Endodermal cell (in vitro differentiated cells): ENCODE results near the gene NFAM1. TPM values are rescaled to one million over a fixed set of nuclear protein-coding genes. Genes with fewer than 3 reads are reported as not detected.

Source experiments
- DNase-seq: peaks from one replicate; pipeline ENCODE4 v3.0.0-alpha.2; 2017
- H3K27ac ChIP-seq: 2 replicates; pipeline ENCODE4 v1.5.1; 2013; ENCODE audit warnings: mild to moderate bottlenecking, low read depth, low read length, moderate library complexity
- H3K27me3 ChIP-seq: 2 replicates; pipeline ENCODE4 v1.6.1; 2013; ENCODE audit warnings: mild to moderate bottlenecking, low read length, moderate library complexity; ENCODE audit not compliant: insufficient read depth, control insufficient read depth, poor library complexity, severe bottlenecking
- H3K36me3 ChIP-seq: 2 replicates; pipeline ENCODE4 v1.7.0; 2013; ENCODE audit warnings: mild to moderate bottlenecking, low read length, moderate library complexity; ENCODE audit not compliant: control insufficient read depth, insufficient read depth
- H3K4me1 ChIP-seq: one replicate; pipeline ENCODE4 v1.7.0; 2013; ENCODE audit warnings: low read length; ENCODE audit not compliant: control insufficient read depth, insufficient read depth
- H3K4me3 ChIP-seq: 2 replicates; pipeline ENCODE4 v1.5.1; 2013; ENCODE audit warnings: mild to moderate bottlenecking, low read length, moderate library complexity
- H3K9ac ChIP-seq: 2 replicates; pipeline ENCODE4 v1.6.1; 2013; ENCODE audit warnings: mild to moderate bottlenecking, low read length, moderate library complexity; ENCODE audit not compliant: poor library complexity, severe bottlenecking; ENCODE audit errors: extremely low read depth
- H3K9me3 ChIP-seq: 2 replicates; pipeline ENCODE4 v1.6.1; 2013; ENCODE audit warnings: mild to moderate bottlenecking, low read length, moderate library complexity; ENCODE audit not compliant: control insufficient read depth
- H3K27ac Mint-ChIP-seq: 2 replicates; pipeline ENCODE4 v1.8.0; 2020; ENCODE audit warnings: mixed read lengths
- H3K27me3 Mint-ChIP-seq: 2 replicates; pipeline ENCODE4 v1.8.0; 2021; ENCODE audit warnings: mild to moderate bottlenecking, mixed read lengths; ENCODE audit not compliant: insufficient read depth
- H3K36me3 Mint-ChIP-seq: 2 replicates; pipeline ENCODE4 v1.8.0; 2020; ENCODE audit warnings: low read depth, mixed read lengths
- H3K4me1 Mint-ChIP-seq: 2 replicates; pipeline ENCODE4 v1.8.0; 2020; ENCODE audit warnings: mixed read lengths
- H3K4me3 Mint-ChIP-seq: 2 replicates; pipeline ENCODE4 v1.8.0; 2020; ENCODE audit warnings: mild to moderate bottlenecking, moderate library complexity, mixed read lengths
- H3K9me3 Mint-ChIP-seq: 2 replicates; pipeline ENCODE4 v1.8.0; 2020; ENCODE audit warnings: mild to moderate bottlenecking, mixed read lengths
- WGBS, 2 experiments: methylation state at CpG; one replicate each; pipeline versions ENCODE4 v1.1.5 to v1.1.7; 2013; ENCODE audit warnings: missing lambda C conversion rate in 2 of 2, mixed read lengths in 1 of 2; ENCODE audit not compliant: insufficient coverage in 1 of 2, insufficient read length in 1 of 2; 5-methylcytosine and 5-hydroxymethylcytosine counted together
- long read RNA-seq, 4 experiments: library from polyadenylated mRNA in 2 of 4; library from RNA in 1 of 4; library from capped mRNA in 1 of 4; stranded (forward) in 3 of 4; unstranded in 1 of 4; transcript quantifications; one replicate each; pipeline ENCODE4 v2.0.0, GENCODE V29; 2020 to 2021; ENCODE audit warnings: inconsistent platforms in 1 of 4
- polyA plus RNA-seq, 2 experiments: library from polyadenylated mRNA; stranded (reverse); fragments of 50-300 nt; gene quantifications; one replicate each; pipeline ENCODE4 v1.2.3, GENCODE V29; 2013
- total RNA-seq, 2 donors: library from RNA; stranded (reverse); fragmentation: NEBNext Ultra II Directional in 1 of 2; extraction: Animal tissue kit (Norgen Biotek cat#: 25700) in 1 of 2; gene quantifications; 2 replicates in 1 of 2; 3 replicates in 1 of 2; pipeline ENCODE4 v1.2.1, GENCODE V29; 2021
- TF ChIP-seq, protein P1 (sequence below): fragments of 200-600 bp; sonication (generic); conservative IDR thresholded peaks from 2 replicates; pipeline ENCODE4 v1.5.0; 2021; ENCODE audit warnings: antibody characterized with exemption, mild to moderate bottlenecking

NFAM1 gene
- total RNA-seq: 1 to 10 TPM in 1 of 2 donors, under 1 TPM in 1; 0.92 to 1.1 TPM
- polyA plus RNA-seq (2013, experiment 1 of 2): 0.32 TPM
- polyA plus RNA-seq (2013, experiment 2 of 2): 0.25 TPM
- long read RNA-seq, experiment 1: 0 reads
- long read RNA-seq, experiment 2, partial matches to known transcripts: 0 of 1 reads
- long read RNA-seq, experiment 2, other reads (novel, unspliced or antisense): 1 of 1 reads
- long read RNA-seq, experiment 3, partial matches to known transcripts: 0 of 2 reads
- long read RNA-seq, experiment 3, other reads (novel, unspliced or antisense): 2 of 2 reads
- long read RNA-seq, experiment 4, partial matches to known transcripts: 0 of 1 reads
- long read RNA-seq, experiment 4, other reads (novel, unspliced or antisense): 1 of 1 reads

DNA sequence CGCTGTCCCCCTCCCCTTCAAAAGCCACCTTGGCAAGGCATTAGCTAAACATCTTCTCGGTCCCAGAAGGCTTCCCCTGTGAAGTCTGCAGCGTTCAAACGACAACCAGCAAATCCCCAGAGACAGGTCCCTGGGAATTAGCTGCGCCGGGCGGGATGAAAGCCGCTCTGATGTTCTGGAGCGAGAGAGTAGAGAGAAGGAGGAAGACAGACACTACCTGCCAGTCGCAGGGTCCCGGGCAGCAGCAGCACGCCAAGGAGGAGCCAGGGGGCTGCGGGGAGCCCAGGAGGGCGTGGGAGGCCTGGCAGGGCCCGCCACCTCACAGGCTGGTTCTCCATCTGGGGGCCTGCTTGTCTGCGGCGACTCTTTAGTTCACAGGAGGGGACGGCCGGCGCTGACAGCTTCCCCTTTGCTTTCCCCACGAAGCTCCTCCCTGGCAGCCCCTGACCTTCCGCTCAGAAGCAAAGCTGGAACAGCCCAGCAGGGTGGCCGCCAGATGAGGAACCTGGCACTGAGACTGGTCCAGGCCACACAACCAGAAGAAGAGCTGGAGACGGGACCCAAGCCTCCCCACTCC lies at the start of gene NFAM1:
TSS of gene NFAM1 (minus strand) at position 384 of the 577 bp plus-strand sequence. CDS start at position 338, 46 bp downstream.
- no peak within 1 kb of the TSS for H3K4me3 ChIP-seq
- no peaks in the 10 kb centered on the region for H3K27me3 ChIP-seq
- no peak within 1 kb of the TSS for H3K27ac ChIP-seq

GRCh38 chr22:42475122-42475521 lies 42.9 kb upstream of the NFAM1 start:
- peaks cover 5% of the 10 kb centered on the region for H3K4me1 Mint-ChIP-seq
- H3K27ac Mint-ChIP-seq: no peak overlapping the region
- WGBS, 2 experiments: 91 to 93% methylated on average over 2 of the region's 2 CpGs

More for the DNA sequence above, at the start of gene NFAM1:
- H3K4me1 ChIP-seq: peaks cover 3% of the 10 kb centered on the region
- no peaks in the 10 kb centered on the region for H3K36me3 ChIP-seq
- no peak within 1 kb of the TSS for H3K9ac ChIP-seq
- TF ChIP-seq, protein P1, sequence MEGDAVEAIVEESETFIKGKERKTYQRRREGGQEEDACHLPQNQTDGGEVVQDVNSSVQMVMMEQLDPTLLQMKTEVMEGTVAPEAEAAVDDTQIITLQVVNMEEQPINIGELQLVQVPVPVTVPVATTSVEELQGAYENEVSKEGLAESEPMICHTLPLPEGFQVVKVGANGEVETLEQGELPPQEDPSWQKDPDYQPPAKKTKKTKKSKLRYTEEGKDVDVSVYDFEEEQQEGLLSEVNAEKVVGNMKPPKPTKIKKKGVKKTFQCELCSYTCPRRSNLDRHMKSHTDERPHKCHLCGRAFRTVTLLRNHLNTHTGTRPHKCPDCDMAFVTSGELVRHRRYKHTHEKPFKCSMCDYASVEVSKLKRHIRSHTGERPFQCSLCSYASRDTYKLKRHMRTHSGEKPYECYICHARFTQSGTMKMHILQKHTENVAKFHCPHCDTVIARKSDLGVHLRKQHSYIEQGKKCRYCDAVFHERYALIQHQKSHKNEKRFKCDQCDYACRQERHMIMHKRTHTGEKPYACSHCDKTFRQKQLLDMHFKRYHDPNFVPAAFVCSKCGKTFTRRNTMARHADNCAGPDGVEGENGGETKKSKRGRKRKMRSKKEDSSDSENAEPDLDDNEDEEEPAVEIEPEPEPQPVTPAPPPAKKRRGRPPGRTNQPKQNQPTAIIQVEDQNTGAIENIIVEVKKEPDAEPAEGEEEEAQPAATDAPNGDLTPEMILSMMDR: no peak
- peaks cover 11% of the 10 kb centered on the region for H3K27me3 Mint-ChIP-seq
- DNase-seq: peak; percentile 56
- H3K9me3 ChIP-seq: no peaks in the 10 kb centered on the region
- H3K9me3 Mint-ChIP-seq: no peaks in the 10 kb centered on the region
- 54 to 57% methylated on average over 18 to 24 of the region's 24 CpGs for WGBS, 2 experiments
- no peaks in the 10 kb centered on the region for H3K36me3 Mint-ChIP-seq
- H3K4me1 Mint-ChIP-seq: peaks cover 22% of the 10 kb centered on the region
- no peak within 1 kb of the TSS for H3K4me3 Mint-ChIP-seq
- H3K27ac Mint-ChIP-seq: no peak within 1 kb of the TSS

DNA sequence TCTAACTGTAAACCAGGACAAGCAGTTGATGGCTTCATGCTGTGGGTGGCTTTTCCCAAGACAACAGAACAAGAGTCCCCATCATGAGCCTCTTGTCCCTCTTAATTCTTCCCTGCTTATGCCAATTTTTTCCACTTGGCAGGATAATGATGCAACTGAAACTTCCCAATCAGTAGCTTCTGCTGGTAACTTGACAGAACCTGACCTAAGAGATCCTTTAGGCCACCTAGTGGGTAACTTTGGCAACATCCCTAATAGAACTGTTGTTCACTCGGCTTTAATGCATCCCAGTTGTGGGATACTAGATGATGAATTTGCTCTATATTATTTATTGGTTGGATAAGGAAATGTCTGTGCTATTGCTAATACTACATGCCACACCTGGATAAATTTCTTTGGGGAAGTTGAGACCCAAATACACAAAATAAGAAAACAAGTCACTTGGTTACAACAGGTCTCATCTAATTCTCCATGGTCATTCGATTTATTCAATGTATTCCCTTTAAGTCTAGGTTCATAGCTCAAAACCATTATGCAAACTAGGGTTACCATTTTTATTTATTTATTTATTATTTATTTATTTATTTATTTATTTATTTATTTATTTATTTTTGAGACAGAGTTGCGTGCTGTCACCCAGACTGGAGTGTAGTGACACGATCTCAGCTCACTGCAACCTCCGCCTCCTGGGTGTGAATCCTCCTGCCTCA lies 41.4 kb upstream of the NFAM1 start:
- Mint-ChIP-seq H3K27ac (no peak overlapping the region), H3K4me1 (peaks cover 2% of the 10 kb centered on the region), H3K9me3 (no peaks in the 10 kb centered on the region), H3K4me3 (no peak overlapping the region), H3K36me3 (no peaks in the 10 kb centered on the region), H3K27me3 (peaks cover 9% of the 10 kb centered on the region)
- no peak overlapping the region for H3K4me3 ChIP-seq
- H3K27me3 ChIP-seq: no peaks in the 10 kb centered on the region
- H3K36me3 ChIP-seq: no peaks in the 10 kb centered on the region
- no peak overlapping the region for H3K9ac ChIP-seq
- H3K27ac ChIP-seq: no peak overlapping the region
- TF ChIP-seq, protein P1: peak; percentile 88
- 87% methylated on average over 5 of the region's 5 CpGs; no CpG with 5 or more reads in 1 of the 2 experiments for WGBS, 2 experiments
- no peaks in the 10 kb centered on the region for H3K4me1 ChIP-seq
- DNase-seq: no peak
- no peaks in the 10 kb centered on the region for H3K9me3 ChIP-seq

More at GRCh38 chr22:42475122-42475521, 42.9 kb upstream of the NFAM1 start:
- no peak overlapping the region for H3K9ac ChIP-seq
- no peak overlapping the region for H3K27ac ChIP-seq
- Mint-ChIP-seq H3K36me3 (no peaks in the 10 kb centered on the region), H3K4me3 (no peak overlapping the region), H3K27me3 (peaks cover 2% of the 10 kb centered on the region), H3K9me3 (no peaks in the 10 kb centered on the region)
- H3K4me1 ChIP-seq: peaks cover 3% of the 10 kb centered on the region
- H3K36me3 ChIP-seq: no peaks in the 10 kb centered on the region
- H3K27me3 ChIP-seq: no peaks in the 10 kb centered on the region
- H3K9me3 ChIP-seq: no peaks in the 10 kb centered on the region
- TF ChIP-seq, protein P1: no peak
- no peak for DNase-seq
- no peak overlapping the region for H3K4me3 ChIP-seq
